Glomerular visceral epithelial cell (primary cell): ENCODE results near the gene RBP3.

Experiments
- DNase-seq: peaks from one replicate; pipeline ENCODE4 v3.0.0-alpha.2; 2016; ENCODE audit errors: extremely low spot score

RBP3 gene

GRCh38 chr10:47401210-47401609 lies 53.0 kb downstream of the RBP3 start:
- no peak for DNase-seq

- no peak for DNase-seq
Observed at GRCh38 chr10:47401874-47402640, 53.9 kb downstream of the RBP3 start.

- peak; percentile 94 for DNase-seq
Observed at GRCh38 chr10:47402641-47403301, 54.6 kb downstream of the RBP3 start.

GRCh38 chr10:47403446-47404318 lies 55.5 kb downstream of the RBP3 start:
- peak; percentile 22 for DNase-seq

- no peak for DNase-seq
Observed at GRCh38 chr10:47404446-47404845, 56.3 kb downstream of the RBP3 start.

GRCh38 chr10:47404937-47405336 lies 56.8 kb downstream of the RBP3 start:
- no peak for DNase-seq

- no peak for DNase-seq
Observed at GRCh38 chr10:47405857-47406547, 57.8 kb downstream of the RBP3 start.

GRCh38 chr10:47406548-47406869 lies 58.3 kb downstream of the RBP3 start:
- no peak for DNase-seq

GRCh38 chr10:47406870-47407691 lies 58.9 kb downstream of the RBP3 start:
- peak; percentile 87 for DNase-seq
